Caki2 (cell line): Measurements from ENCODE around the gene FRG1. TPM values are rescaled to one million over a fixed set of nuclear protein-coding genes. Genes with fewer than 3 reads are reported as not detected.
"Not testable (repeated sequence)": the region's sequence is repeated elsewhere in the genome, so short reads cannot be mapped to it uniquely, and the experiment has no call there.

Experiments used
- DNase-seq: peaks from one replicate; pipeline ENCODE4 v3.0.0-alpha.2; 2015; ENCODE audit warnings: low read depth
- in situ Hi-C: cut with HindIII; loops from 2 replicates; pipeline ENCODE4 v1.10.0; 2016; ENCODE audit warnings: low sequenced_read_pairs, low pct_unique_long_range_greater_than_20kb, mixed read lengths
- total RNA-seq: library from RNA; depleted of rRNA; stranded (reverse); fragments of >200 nt; shearing (Covaris generic); gene quantifications from 2 replicates; pipeline ENCODE4 v1.2.3, GENCODE V29; 2014; ENCODE audit warnings: low replicate concordance; rRNA removed

FRG1 gene
- 24.8 and 25.9 TPM in 2 replicates for total RNA-seq

DNA sequence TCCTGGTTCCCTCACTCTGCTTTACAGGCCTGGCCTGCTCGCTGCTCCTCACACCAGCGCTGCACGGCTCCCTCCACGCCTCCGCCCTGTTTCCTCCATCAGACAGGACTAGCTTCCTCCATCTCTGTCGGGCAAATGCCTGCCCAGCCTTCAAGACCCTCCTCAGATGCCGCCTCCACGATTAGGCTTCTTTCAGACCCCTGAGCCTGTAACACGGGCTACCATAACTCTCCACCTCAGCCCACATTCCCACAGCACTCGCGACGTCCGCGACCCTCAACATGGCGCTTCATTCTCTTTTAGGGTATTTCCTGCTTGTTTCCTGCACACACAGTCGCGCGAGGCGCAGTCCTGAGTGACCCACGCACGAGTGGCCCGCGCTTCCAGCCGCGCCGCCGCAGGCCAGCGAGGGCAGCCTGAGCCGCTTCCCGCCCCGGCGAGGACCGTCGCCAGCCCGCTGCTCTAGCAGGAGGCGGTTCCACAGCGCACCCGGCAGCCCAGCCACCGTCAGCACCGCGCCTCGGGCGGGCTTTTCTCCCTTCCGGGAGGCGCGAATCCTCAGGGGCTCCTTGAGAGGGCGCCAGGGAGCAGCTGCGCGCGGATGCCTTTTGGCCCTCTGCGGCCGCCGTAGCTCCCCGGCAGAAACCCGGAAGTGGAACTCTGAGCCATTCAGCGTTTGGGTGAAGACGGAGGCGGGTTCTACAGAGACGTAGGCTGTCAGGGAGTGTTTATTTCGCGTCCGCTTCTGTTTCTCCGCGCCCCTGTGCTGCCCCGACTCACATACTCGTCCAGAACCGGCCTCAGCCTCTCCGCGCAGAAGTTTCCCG lies at the start of gene FRG1:
TSS of gene FRG1 (plus strand) at position 695 of the 827 bp plus-strand sequence. CDS start 138 bp downstream, outside the sequence.
- in situ Hi-C loops, result no loop called here
- peak; percentile 95 for DNase-seq

DNA sequence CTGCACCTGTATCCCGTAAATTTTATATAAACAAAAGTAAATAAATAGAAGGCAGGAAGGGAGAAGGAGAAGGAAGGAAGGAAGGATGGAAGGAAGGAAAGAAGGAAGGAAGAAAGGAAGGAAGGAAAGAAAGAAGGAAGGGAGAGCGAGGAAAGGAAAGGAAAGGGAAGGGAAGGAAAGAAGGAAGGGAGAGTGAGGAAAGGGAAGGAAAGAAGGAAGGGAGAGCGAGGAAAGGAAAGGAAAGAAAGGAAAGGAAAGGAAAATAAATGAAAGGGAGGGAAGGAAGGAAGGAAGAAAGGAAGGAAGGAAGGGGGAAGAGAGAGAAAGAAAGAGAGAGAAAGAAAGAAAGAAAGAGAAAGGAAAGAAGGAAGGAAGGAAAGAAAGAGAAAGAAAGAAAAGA lies 43.0 kb upstream of the FRG1 start:
- in situ Hi-C loops, result no loop called here
- DNase-seq, result no peak

DNA sequence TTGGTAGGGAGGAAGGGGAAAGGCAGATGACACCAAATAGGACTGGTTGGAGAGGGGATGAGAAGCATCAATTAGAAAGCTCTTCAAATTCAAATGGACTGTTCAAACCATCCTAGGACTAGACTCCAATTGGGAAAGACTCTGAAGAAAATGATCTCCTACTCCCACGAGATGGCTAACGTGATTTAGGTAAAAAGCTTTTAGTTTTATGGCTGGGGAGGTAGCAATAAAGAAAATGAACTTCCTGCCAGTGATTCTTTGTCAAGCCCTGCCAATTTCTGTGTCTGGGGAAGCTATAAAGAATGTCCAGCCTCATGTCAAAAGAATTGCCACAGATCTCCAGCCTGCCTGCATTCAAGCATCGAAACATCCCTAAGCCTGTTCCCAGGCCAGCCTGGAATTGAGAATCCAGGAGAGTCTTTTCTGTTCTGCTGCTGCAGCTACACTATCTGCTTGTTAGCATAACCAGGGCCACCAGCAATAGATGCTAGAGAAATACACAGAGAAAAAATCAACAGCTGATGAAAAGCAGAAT lies 41.1 kb upstream of the FRG1 start:
- in situ Hi-C loops, DNase-seq: not testable (repeated sequence)

DNA sequence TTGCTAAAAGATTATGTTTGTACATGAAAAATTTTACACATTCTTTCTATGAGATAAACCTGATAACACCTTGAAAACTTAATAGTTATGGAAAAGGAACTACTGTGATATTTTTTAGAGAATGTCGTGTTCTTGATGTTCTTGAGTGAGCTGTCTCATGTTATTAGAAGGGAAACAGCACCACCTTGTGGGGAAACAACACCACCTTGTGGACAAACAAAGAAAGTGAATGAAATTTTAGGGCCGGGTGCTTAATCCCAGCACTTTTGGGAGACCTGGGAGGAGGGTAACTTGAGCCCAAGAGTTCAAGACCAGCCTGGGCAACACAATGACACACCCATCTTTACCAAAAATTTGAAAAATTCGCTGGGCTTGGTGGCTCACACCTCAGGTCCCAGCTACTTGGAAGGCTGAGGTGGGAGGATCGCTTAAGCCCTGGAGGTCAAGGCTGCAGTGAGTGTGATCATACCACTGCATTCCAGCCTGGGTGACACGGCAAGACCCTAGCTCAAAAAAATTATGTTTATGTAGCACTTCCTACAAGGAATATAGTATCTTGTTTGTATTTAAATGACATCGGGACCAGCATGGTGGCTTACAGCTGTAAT lies 36.1 kb upstream of the FRG1 start:
- peak; percentile 43 for DNase-seq
- in situ Hi-C loops, result not testable (repeated sequence)

DNA sequence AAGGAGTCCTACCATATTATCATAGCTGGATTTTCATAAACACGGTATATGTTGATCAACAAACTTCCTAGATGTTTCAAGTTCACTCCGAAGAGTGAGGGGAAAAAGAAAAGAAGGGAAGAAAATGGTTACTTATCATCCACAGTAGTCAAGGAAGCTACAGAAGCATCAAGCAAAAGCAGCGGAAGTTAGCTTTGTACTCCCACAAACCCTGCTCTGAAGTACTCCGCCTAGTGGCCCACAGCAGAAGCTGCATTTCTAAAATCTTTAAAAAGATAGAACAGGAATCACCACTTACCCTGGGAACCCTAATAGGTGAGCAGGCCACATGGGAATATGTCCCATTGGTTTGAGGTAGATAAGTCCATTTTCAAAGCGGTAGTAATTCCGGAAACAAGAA lies 28.5 kb upstream of the FRG1 start:
- DNase-seq, result no peak
- in situ Hi-C loops, result no loop called here

DNA sequence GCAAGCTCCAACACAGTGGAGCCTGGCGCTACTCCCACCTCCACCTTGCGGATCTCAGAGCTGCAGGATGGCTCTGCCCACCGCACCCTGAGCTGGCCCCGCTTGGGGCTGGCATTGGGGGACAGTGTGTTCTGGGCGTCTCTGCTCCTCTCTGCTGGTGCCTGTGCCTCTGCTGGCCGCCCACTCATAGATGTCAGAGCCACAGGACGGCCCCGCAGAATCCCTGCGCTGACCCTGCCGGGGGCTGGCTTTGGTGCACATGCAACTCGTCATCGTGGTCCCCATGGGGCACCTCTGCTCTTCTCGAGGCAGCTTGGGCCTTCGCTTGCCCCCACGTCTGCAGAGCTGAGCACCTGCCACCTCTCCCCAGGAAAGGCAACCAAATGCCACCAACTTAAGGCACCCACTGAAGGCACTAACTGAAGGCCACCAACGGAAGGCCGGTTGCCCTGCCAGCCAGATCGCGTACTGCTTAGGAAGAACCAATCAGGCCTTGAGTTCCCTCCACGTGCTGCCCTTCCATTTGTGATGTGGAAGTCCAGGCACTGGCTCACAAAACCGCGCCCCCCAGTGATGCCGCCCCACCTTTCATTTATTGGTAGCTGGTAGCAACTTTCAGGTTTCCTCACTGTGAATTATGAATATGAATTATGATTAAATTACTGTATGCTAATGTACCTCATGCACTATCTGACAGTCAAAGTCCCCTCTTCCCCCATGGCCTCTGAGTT lies 23.3 kb upstream of the FRG1 start:
- no peak for DNase-seq
- in situ Hi-C loops, result no loop called here

DNA sequence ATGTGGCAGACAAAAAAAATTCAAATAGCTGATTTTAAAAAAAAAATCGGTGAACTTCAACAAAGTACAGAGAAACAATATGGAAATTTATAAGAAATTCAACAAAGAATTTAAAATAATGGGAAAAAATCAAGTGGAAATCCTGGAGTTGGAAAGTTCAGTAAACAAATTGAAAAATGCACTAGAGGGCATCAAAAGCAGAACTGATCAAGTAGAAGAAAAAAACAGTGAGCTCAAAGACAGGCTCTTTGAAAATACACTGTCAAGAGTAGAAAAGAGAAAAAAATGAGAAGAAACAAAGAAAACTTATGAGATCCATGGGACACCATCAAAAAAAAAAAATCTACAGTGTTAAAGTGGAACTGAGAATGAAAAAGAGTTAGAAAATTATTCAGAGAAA lies 19.6 kb upstream of the FRG1 start:
- in situ Hi-C loops, result no loop called here
- no peak for DNase-seq

DNA sequence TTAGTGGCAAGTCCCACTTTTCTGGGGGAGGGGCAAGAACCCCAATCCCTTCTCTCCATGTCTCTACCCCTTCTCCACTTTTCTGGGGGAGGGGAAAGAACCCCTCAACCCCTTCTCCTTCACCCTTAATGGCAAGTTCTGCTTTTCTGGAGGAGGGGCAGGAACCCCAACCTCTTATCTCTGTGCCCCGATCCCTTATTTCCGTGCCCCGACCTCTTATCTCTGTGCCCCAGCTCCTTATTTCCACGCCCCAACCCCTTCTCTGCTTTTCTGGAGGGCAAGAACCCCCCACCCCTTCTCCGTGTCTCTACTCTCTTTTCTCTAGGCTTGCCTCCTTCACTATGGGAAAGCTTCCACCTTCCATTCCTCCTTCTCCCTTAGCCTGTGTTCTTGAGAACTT lies 13.9 kb upstream of the FRG1 start:
- in situ Hi-C loops, DNase-seq: not testable (repeated sequence)

DNA sequence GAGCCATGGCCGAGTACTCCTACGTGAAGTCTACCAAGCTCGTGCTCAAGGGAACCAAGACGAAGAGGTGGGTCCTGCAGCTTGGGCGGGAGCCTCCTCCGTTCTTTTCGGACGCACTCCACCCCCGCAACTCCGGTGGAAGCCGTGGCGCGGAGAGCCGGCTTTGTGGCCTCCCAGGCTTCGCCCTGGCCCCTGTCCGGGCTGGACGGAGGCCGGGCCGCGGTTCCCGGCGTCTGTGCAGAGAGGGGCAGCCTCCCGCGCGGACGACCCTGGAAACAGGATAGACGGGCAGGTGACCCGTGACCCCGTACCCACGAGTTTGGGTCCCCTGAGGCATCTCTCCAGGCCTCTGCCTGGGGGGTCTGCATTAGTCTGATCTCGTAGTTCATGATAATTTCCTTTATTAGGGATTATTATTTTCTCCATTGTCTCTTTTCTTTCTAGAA lies 356 bp downstream of the FRG1 start:
- in situ Hi-C loops, result no loop called here
- DNase-seq, result no peak

DNA sequence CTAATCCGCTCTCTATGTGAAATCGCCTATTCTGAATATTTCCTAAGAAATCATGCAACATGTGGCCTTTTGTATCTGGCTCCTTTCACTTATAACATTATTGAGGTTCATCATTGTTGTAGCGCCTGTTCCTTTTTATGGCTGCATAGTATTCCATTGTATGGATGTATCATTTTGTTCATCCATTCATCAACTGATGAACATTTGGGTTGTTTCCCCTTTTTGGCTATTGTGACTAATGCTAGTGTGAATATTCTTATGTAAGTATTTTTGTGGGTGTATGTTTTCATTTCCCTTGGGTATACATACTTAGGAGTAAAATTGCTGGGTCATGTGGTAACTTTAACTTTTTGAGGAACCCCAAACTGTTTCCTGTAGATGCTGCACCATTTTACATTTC lies 1.7 kb downstream of the FRG1 start:
- DNase-seq, in situ Hi-C loops: not testable (repeated sequence)

DNA sequence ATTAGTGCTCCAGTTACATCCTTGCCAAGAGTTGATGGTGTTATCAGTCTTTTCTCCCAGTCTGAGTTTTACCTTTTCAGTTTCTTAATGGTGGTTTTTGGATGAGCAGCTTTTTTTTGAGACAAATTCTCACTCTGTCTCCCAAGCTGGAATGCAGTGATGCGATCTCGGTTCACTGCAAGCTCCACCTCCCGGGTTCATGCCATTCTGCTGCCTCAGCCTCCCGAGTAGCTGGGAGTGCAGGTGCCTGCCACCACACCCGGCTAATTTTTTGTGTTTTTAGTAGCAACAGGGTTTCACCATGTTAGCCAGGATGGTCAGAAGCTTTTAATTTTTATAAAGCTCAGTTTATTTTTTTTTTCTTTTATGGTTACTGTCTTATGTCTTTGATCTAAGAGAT lies 3.4 kb downstream of the FRG1 start:
- DNase-seq, in situ Hi-C loops: not testable (repeated sequence)

DNA sequence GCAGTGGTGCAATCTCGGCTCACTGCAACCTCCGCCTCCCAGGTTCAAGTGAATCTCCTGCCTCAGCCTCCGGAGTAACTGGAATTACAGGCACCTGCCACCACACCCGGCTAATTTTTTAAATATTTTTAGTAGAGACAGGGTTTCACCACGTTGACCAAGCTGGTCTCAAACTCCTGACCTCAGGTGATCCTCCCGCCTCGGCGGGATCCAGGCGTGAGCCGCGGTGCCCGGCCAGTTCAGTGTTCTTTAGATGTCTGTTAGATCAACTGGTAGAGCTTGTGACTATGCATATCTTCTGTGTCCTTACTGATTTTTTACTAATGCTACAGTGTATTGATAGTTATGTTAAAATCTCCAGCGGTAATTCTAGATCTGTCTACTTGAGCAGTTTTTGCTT lies 6.2 kb downstream of the FRG1 start:
- in situ Hi-C loops, DNase-seq: not testable (repeated sequence)

DNA sequence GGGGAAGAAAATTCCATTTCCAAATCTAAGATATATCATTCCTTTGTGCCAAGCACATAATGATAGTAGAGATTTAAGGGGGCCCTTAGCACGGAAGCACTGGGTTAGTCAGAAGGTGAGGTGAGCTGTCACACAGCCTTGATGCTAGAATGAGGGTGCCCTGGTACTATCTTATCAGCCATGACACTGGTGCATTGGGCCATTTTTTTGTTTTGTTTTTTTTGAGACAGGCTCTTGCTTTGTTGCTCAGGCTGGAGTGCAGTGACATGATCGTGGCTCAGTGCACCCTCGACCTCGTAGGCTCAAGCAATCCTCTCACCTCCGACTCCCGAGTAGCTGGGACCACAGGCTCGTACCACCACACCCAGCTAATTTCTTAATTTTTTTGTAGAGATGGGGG lies 7.8 kb downstream of the FRG1 start:
- in situ Hi-C loops, DNase-seq: not testable (repeated sequence)

DNA sequence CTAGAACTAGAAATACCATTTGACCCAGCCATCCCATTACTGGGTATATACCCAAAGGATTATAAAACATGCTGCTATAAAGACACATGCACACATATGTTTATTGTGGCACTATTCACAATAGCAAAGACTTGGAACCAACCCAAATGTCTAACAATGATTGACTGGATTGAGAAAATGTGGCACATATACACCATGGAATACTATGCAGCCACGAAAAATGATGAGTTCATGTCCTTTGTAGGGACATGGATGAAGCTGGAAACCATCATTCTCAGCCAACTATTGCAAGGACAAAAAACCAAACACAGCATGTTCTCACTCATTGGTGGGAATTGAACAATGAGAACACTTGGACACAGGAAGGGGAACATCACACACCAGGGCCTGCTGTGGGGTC lies 28.6 kb downstream of the FRG1 start:
- in situ Hi-C loops, DNase-seq: not testable (repeated sequence)

DNA sequence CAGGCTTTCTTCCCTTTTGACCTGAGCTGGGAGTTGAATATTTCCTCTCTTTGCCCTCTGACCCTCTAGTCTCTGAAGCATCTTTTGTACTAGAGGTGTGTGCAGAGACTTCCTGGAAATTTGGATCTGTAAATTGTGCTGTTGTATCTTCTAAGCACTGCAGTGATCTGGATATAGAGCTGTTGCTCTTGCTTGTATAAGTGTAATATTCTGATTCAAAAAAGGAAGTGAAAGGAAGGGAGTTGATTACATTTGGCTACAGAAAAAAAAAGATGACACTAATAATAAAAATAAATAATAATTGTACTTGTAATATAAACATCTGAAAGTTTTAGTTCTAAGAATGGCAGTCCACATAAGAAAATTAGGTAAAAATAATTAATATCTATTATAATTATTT lies 33.0 kb downstream of the FRG1 start:
- in situ Hi-C loops, result no loop called here
- no peak for DNase-seq

DNA sequence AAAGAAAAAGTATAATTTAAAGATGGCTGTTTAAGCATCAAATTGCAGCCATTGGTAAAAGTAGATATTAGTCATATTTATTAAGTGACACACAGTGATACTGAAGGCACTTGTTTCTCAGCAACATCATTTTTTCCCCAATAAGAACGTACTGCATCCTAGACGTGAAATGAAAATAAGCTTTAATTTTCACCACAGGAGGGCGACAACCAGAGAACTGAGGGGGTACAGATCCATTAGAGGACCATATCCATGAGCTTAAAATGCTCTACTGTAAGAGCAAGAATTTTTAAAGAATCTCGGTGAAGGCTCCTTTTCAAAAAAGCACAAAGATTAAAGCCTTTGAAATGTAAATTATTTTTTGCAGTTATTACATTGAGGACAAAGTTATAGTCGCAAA lies 33.4 kb downstream of the FRG1 start:
- no peak for DNase-seq
- in situ Hi-C loops, result no loop called here

DNA sequence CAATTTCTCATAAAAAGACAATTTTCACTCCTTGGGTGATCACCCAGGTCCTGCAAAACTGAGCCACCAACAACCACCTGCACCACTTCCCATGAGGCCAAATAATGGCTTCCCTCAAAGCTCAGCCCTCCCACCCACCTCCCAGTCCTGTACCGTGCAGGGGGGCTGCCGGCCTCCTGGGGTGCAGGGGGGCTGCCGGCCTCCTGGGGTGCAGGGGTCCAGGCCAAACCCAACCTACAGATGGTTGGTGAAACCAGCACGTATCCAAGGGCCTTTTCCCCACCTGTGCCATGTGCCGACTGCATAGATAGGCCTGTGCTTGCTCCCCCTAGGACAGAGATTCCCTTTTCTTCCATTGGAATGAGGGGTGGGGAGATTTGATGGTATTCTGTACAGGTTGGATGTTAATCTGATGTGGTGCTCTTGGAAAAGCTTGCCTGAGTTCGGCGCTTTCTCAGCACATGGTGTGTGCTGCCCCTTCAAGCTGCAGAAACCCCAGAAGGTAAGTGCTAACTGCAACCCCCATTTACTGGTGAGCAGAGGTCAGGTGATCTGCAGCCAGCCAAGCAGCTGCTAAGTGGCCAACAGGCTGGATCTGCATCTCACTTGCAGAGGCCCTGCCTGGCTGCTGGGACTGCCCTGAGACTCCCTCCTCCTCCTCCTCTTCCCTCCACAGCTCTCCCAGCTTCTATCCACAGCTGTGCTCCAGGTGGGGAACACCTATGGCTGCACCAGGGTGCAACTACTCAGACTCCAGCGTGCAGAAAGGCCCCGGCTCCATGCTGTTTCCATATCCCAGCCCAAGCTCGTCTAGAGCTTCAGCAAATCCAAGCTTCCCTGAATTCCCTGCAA lies 38.8 kb downstream of the FRG1 start:
- in situ Hi-C loops, result no loop called here
- no peak for DNase-seq

DNA sequence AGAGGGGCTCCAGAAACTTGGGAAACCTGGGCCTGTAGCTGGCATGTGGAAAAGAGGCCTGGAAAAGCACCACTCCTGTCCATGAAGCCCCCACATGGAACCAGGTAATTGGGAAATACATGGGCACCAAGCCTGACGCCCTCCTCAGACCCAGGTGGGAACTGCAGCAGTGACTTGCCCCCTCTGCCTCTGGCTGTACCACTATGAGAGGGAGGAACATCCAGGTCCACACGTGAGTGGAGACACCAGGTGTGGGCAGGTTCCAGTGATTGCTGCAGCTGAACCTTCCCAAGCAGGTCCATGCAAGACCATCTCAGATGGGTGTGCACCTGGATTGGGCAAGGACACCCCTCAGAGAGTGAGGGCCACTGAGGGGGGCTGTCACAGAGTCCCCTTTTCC lies 39.6 kb downstream of the FRG1 start:
- in situ Hi-C loops, DNase-seq: not testable (repeated sequence)
